Upper lobe of right lung (tissue), 1 donor: Measurements from ENCODE around the gene FGF22. TPM values are rescaled to one million over a fixed set of nuclear protein-coding genes. Genes with fewer than 3 reads are reported as not detected.

Source experiments
- ATAC-seq: fragments of 200-7000 bp; cut with Tn5 transposase; one replicate; pipeline ENCODE4 v1.9.1; 2020; ENCODE audit warnings: mild to moderate bottlenecking, moderate library complexity
- DNase-seq: peaks from one replicate; pipeline ENCODE4 v3.0.0-alpha.2; 2020
- H3K27ac ChIP-seq: fragments of 200-600 bp; one replicate; pipeline ENCODE4 v1.8.0; 2022
- H3K27me3 ChIP-seq: fragments of 200-600 bp; one replicate; pipeline ENCODE4 v1.8.0; 2022; ENCODE audit warnings: mild to moderate bottlenecking
- H3K36me3 ChIP-seq: fragments of 200-600 bp; one replicate; pipeline ENCODE4 v1.8.0; 2022
- H3K4me1 ChIP-seq: fragments of 200-600 bp; one replicate; pipeline ENCODE4 v1.8.0; 2022
- H3K4me3 ChIP-seq: fragments of 200-600 bp; one replicate; pipeline ENCODE4 v1.8.0; 2022; ENCODE audit warnings: mild to moderate bottlenecking
- H3K9me3 ChIP-seq: fragments of 200-600 bp; one replicate; pipeline ENCODE4 v1.8.0; 2022
- intact Hi-C: fragments of 100-400 bp; cut with DNase I; formaldehyde crosslinking; loops from one replicate; pipeline ENCODE4 v1.11.0; 2022
- total RNA-seq: library from RNA; stranded (reverse); fragmentation: NEBNext Ultra II Directional; extraction: Animal tissue kit (Norgen Biotek cat#: 25700); gene quantifications from one replicate; pipeline ENCODE4 v1.2.1, GENCODE V29; 2021
- TF ChIP-seq, protein P1 (sequence below): fragments of 200-600 bp; IDR thresholded peaks from one replicate; pipeline ENCODE4 v1.8.0; 2022; ENCODE audit warnings: antibody characterized with exemption
- donor health status: DM: no; HTN: yes; CAD: no; lungs with severe emphysema.

FGF22 gene
- total RNA-seq, 1 donor from 2014 or later: 0.52 TPM

- TF ChIP-seq, protein P1, sequence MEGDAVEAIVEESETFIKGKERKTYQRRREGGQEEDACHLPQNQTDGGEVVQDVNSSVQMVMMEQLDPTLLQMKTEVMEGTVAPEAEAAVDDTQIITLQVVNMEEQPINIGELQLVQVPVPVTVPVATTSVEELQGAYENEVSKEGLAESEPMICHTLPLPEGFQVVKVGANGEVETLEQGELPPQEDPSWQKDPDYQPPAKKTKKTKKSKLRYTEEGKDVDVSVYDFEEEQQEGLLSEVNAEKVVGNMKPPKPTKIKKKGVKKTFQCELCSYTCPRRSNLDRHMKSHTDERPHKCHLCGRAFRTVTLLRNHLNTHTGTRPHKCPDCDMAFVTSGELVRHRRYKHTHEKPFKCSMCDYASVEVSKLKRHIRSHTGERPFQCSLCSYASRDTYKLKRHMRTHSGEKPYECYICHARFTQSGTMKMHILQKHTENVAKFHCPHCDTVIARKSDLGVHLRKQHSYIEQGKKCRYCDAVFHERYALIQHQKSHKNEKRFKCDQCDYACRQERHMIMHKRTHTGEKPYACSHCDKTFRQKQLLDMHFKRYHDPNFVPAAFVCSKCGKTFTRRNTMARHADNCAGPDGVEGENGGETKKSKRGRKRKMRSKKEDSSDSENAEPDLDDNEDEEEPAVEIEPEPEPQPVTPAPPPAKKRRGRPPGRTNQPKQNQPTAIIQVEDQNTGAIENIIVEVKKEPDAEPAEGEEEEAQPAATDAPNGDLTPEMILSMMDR: no peak
- intact Hi-C loops: no loop called here
- H3K36me3 ChIP-seq: peaks cover 27% of the 10 kb centered on the region
- DNase-seq (no peak), ATAC-seq (no peak)
- no peaks in the 10 kb centered on the region for H3K9me3 ChIP-seq
- no peaks in the 10 kb centered on the region for H3K27me3 ChIP-seq
- no peak overlapping the region for H3K27ac ChIP-seq
- H3K4me1 ChIP-seq: peaks cover 22% of the 10 kb centered on the region
- no peak overlapping the region for H3K4me3 ChIP-seq
Observed at GRCh38 chr19:629961-630714, 9.5 kb upstream of the FGF22 start.

GRCh38 chr19:632579-633067 lies 7.1 kb upstream of the FGF22 start:
- Histone ChIP-seq H3K4me1 (peaks cover 22% of the 10 kb centered on the region), H3K36me3 (peaks cover 15% of the 10 kb centered on the region), H3K27me3 (no peaks in the 10 kb centered on the region), H3K4me3 (peak overlapping the region; percentile 97), H3K9me3 (no peaks in the 10 kb centered on the region), H3K27ac (peak overlapping the region; percentile 73)
- intact Hi-C loops: no loop called here
- TF ChIP-seq, protein P1: no peak
- ATAC-seq (peak; percentile 43), DNase-seq (peak; percentile 79)

GRCh38 chr19:633068-633785 lies 6.5 kb upstream of the FGF22 start, which contains the start of gene POLRMT:
POLRMT (minus strand) TSS chr19:633537; CDS start chr19:633512, 25 bp downstream.
- peak within 1 kb of the TSS; percentile 73 for H3K27ac ChIP-seq
- peak; percentile 98 for ATAC-seq
- H3K27me3 ChIP-seq: no peaks in the 10 kb centered on the region
- TF ChIP-seq, protein P1: no peak
- no peaks in the 10 kb centered on the region for H3K9me3 ChIP-seq
- peak; percentile 98 for DNase-seq
- peaks cover 22% of the 10 kb centered on the region for H3K4me1 ChIP-seq
- intact Hi-C loops: no loop called here
- H3K36me3 ChIP-seq: peaks cover 14% of the 10 kb centered on the region
- peak within 1 kb of the TSS; percentile 97 for H3K4me3 ChIP-seq

DNA sequence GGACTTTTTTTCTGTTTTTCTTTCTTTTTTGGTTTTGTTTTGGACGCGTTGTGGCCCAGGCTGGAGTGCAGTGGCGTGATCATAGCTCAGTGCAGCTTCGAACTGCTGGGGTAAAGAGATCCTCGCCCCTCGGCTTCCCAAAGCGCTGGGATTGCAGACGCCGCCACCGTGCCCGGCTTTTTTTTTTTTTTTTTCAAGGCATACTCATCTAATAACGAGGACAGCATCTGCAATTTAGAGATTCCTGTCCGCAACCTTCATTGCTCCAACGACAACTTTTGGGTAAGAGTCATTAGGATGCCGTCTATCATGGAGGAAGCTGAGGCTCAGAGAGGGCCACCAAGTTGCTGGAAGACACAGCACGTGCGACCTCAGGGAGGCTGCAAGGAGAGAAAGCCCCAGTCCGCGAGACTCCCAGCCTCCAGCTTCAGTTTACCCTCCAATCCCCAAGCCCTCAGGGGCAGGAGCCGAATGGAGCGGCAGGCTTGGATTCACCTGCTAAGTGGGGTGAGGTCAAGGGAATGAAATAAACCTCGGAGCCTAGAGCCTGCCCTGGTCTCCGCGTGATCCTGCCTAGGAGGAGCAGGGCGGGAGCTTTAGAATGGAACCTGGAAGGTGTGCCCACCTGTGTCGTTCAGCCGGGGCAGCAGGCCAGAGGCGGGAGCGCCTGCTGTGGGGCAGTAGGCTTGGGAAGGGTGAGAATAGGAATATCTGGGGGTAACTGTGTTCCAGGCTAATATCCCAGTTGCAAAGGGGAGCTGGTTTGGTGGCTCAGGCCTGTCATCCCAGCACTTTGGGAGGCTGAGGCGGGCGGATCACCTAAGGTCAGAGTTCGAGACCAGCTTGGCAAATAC lies 5.7 kb upstream of the FGF22 start:
- intact Hi-C loops: no loop called here
- peak overlapping the region; percentile 73 for H3K27ac ChIP-seq
- peaks cover 28% of the 10 kb centered on the region for H3K4me1 ChIP-seq
- no peaks in the 10 kb centered on the region for H3K27me3 ChIP-seq
- no peaks in the 10 kb centered on the region for H3K9me3 ChIP-seq
- peak overlapping the region; percentile 97 for H3K4me3 ChIP-seq
- TF ChIP-seq, protein P1: no peak
- H3K36me3 ChIP-seq: peaks cover 6% of the 10 kb centered on the region
- DNase-seq (no peak), ATAC-seq (no peak)

DNA sequence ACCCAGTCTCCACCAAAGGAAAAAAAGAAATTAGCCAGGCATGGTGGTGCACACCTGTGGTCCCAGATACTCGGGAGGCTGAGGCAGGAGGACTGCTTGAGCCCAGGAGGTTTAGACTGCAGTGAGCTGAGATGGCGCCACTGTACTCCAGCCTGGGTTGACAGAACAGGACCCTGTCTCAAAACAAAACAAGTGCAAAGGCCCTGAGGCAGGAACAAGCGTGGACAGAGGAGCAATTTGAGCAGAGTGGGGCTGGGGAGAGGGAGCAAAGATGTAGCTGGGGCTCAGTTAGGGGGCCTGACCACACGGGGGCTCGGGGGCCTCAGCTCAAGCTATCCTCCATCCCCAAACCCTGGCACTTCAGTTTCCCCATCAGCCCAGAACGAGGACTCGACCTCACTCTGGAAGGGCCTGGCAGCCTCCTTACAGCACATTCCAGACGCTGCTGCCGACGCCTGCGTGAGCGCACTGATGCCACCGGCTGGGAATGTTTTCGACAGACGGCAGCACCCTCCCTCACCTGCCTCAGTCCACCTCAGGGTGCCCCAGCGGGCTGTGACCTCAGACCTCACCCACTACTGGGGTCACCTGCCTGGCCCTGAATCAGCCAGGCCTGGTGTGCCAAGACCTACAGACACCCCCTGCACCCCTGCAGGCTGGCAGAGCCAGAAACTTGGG lies 4.6 kb upstream of the FGF22 start:
- H3K36me3 ChIP-seq: no peaks in the 10 kb centered on the region
- no peak overlapping the region for H3K4me3 ChIP-seq
- TF ChIP-seq, protein P1: no peak

More for the DNA sequence above, 4.6 kb upstream of the FGF22 start:
- Histone ChIP-seq H3K4me1 (peaks cover 32% of the 10 kb centered on the region), H3K27me3 (no peaks in the 10 kb centered on the region), H3K9me3 (no peaks in the 10 kb centered on the region), H3K27ac (no peak overlapping the region)
- ATAC-seq: no peak
- no peak for DNase-seq
- intact Hi-C loops: no loop called here
